ENCODE results near the gene FXN. TPM values are rescaled to one million over a fixed set of nuclear protein-coding genes. Genes with fewer than 3 reads are reported as not detected.

Gene FXN
- total RNA-seq, 4 donors from 2014 or later, result 2.3 to 11.1 (median 5.6) TPM

GRCh38 chr9:69036309-69036708, 757 bp downstream of the FXN start:
- WGBS, result 7% methylated on average over 14 of the region's 14 CpGs
- H3K36me3 ChIP-seq, result no peaks in the 10 kb centered on the region
- TF ChIP-seq POLR2AphosphoS5 (IDR thresholded peaks at IDR 0.05) (no peak), EP300 (IDR thresholded peaks at IDR 0.05) (no peak), CTCF (IDR thresholded peaks at IDR 0.05) (no peak), POLR2A (IDR thresholded peaks at IDR 0.05) (no peak)
- no peaks in the 10 kb centered on the region for H3K9me3 ChIP-seq
- H3K27me3 ChIP-seq, result no peaks in the 10 kb centered on the region
- DNase-seq (ENCODE audit: low spot score in 2 of 2), result no peak
- peak overlapping the region; percentile 89 for H3K27ac ChIP-seq
- H3K4me1 ChIP-seq, result peaks cover 12% of the 10 kb centered on the region
- H3K4me3 ChIP-seq, result peak overlapping the region; percentile 86

GRCh38 chr9:69036799-69037198, 1.2 kb downstream of the FXN start:
- 58% methylated on average over 10 of the region's 10 CpGs for WGBS
- no peak for TF ChIP-seq EP300 (IDR thresholded peaks at IDR 0.05)
- peak overlapping the region; percentile 86 for H3K4me3 ChIP-seq
- peak overlapping the region; percentile 89 for H3K27ac ChIP-seq
- no peaks in the 10 kb centered on the region for H3K9me3 ChIP-seq
- no peaks in the 10 kb centered on the region for H3K27me3 ChIP-seq
- peak in 1 of 2 donors; percentile 50 for DNase-seq (ENCODE audit: low spot score in 2 of 2)
- H3K4me1 ChIP-seq, result peaks cover 12% of the 10 kb centered on the region
- no peaks in the 10 kb centered on the region for H3K36me3 ChIP-seq

GRCh38 chr9:69040646-69041045, 5.1 kb downstream of the FXN start:
- TF ChIP-seq POLR2AphosphoS5 (IDR thresholded peaks at IDR 0.05) (no peak), CTCF (IDR thresholded peaks at IDR 0.05) (no peak), EP300 (IDR thresholded peaks at IDR 0.05) (no peak), POLR2A (IDR thresholded peaks at IDR 0.05) (no peak)
- WGBS, result 100% methylated on average over 2 of the region's 2 CpGs

GRCh38 chr9:69044240-69045219, 9.0 kb downstream of the FXN start:
- no peaks in the 10 kb centered on the region for H3K9me3 ChIP-seq
- no peak for DNase-seq (ENCODE audit: low spot score in 2 of 2)
- H3K4me1 ChIP-seq, result no peaks in the 10 kb centered on the region
- no peak overlapping the region for H3K27ac ChIP-seq
- no peaks in the 10 kb centered on the region for H3K27me3 ChIP-seq
- TF ChIP-seq EP300 (IDR thresholded peaks at IDR 0.05), result no peak
- TF ChIP-seq POLR2AphosphoS5 (IDR thresholded peaks at IDR 0.05), result no peak
- TF ChIP-seq POLR2A (IDR thresholded peaks at IDR 0.05), result no peak
- H3K4me3 ChIP-seq, result no peak overlapping the region
- 72% methylated on average over 9 of the region's 9 CpGs for WGBS
- H3K36me3 ChIP-seq, result peaks cover 27% of the 10 kb centered on the region

More at GRCh38 chr9:69040646-69041045, 5.1 kb downstream of the FXN start:
- Histone ChIP-seq H3K4me3 (no peak overlapping the region), H3K27ac (no peak overlapping the region), H3K27me3 (no peaks in the 10 kb centered on the region), H3K9me3 (no peaks in the 10 kb centered on the region), H3K4me1 (peaks cover 7% of the 10 kb centered on the region), H3K36me3 (no peaks in the 10 kb centered on the region)
- peak in 1 of 2 donors; percentile 20 for DNase-seq (ENCODE audit: low spot score in 2 of 2)

- no peak for TF ChIP-seq POLR2A (IDR thresholded peaks at IDR 0.05)
- no peak for TF ChIP-seq EP300 (IDR thresholded peaks at IDR 0.05)
- TF ChIP-seq POLR2AphosphoS5 (IDR thresholded peaks at IDR 0.05), result no peak
- no peak for TF ChIP-seq CTCF (IDR thresholded peaks at IDR 0.05)
Observed at GRCh38 chr9:69045821-69046220, 10.3 kb downstream of the FXN start.

GRCh38 chr9:69046723-69047122, 11.2 kb downstream of the FXN start:
- no peaks in the 10 kb centered on the region for H3K9me3 ChIP-seq
- DNase-seq (ENCODE audit: low spot score in 2 of 2), result no peak
- WGBS, result 85% methylated on average over 2 of the region's 4 CpGs
- no peak overlapping the region for H3K27ac ChIP-seq
- no peak overlapping the region for H3K4me3 ChIP-seq
- no peaks in the 10 kb centered on the region for H3K27me3 ChIP-seq
- no peak for TF ChIP-seq POLR2A (IDR thresholded peaks at IDR 0.05)
- no peak for TF ChIP-seq CTCF (IDR thresholded peaks at IDR 0.05)
- TF ChIP-seq EP300 (IDR thresholded peaks at IDR 0.05), result no peak
- no peak for TF ChIP-seq POLR2AphosphoS5 (IDR thresholded peaks at IDR 0.05)
- H3K36me3 ChIP-seq, result peaks cover 32% of the 10 kb centered on the region
- H3K4me1 ChIP-seq, result no peaks in the 10 kb centered on the region

More at GRCh38 chr9:69045821-69046220, 10.3 kb downstream of the FXN start:
- Histone ChIP-seq H3K4me3 (no peak overlapping the region), H3K9me3 (no peaks in the 10 kb centered on the region), H3K27me3 (no peaks in the 10 kb centered on the region), H3K4me1 (no peaks in the 10 kb centered on the region), H3K27ac (no peak overlapping the region), H3K36me3 (peaks cover 32% of the 10 kb centered on the region)
- peak in 1 of 2 donors; percentile 48 for DNase-seq (ENCODE audit: low spot score in 2 of 2)
- 90% methylated on average over 4 of the region's 4 CpGs for WGBS
